ENCODE results near the gene MCM9. TPM values are rescaled to one million over a fixed set of nuclear protein-coding genes. Genes with fewer than 3 reads are reported as not detected.

The MCM9 gene
- total and polyA plus RNA-seq, 2 of the 13 experiments (the other 11 are each of a cell fraction or from before 2014, with no cell fraction given): 3.8 to 17.2 TPM

GRCh38 chr6:118881440-118882313 is 53.3 kb downstream of the MCM9 start (continued):
- no peak for TF ChIP-seq ZBTB39 (CRISPR knock-in tag; IDR thresholded peaks at IDR 0.05)
- TF ChIP-seq IKZF1 (IDR thresholded peaks at IDR 0.05): no peak

DNA sequence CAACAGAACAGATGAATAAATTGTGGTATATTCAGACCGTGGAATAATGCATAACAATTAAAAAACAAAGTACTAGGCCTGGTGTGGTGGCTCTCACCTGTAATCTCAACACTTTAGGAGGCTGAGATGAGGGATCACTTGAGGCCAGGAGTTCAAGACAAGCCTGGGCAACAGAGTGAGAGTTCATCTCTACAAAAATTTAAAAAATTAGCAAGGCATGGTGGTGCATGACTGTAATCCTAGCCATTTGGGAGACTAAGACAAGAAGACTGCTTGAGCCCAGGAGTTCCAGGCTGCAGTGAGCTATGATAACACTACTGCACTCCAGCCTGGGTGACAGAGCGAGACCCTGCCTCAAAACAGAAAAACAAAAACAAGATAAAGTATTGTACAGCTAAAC is 57.2 kb downstream of the MCM9 start:
- Histone ChIP-seq H3K27me3 (ENCODE audit: control insufficient read depth in 1 of 2, insufficient read depth in 2 of 2, low read length in 2 of 2) (no peaks in the 10 kb centered on the region), H3K9me3 (ENCODE audit: low read length) (no peaks in the 10 kb centered on the region), H3K9ac (ENCODE audit: insufficient read depth, low read depth, low read length) (no peak overlapping the region), H3K36me3 (replicated peaks in 1 of 2; ENCODE audit: control insufficient read depth in 1 of 2, insufficient read depth in 2 of 2, low read length in 2 of 2) (no peaks in the 10 kb centered on the region), H4K20me1 (ENCODE audit: insufficient read depth, low read length) (no peaks in the 10 kb centered on the region), H3K4me3 (replicated peaks in 1 of 3; ENCODE audit: insufficient read depth in 1 of 3, low read depth in 2 of 3, low read length in 3 of 3) (no peak overlapping the region), H3K4me1 (ENCODE audit: insufficient read depth, low read length) (0 out of 2 replicates have a peak, but pooled peaks cover 5% of the 10 kb centered on the region), H3K79me2 (ENCODE audit: insufficient read depth, low read length) (no peaks in the 10 kb centered on the region), H3K4me2 (ENCODE audit: low read depth, low read length) (no peak overlapping the region), H2AFZ (ENCODE audit: low read length) (no peak overlapping the region), H3K27ac (ENCODE audit: extremely low read length, insufficient read depth, low read length) (no peak overlapping the region)
- POLR2A ChIA-PET: no interaction called here
- TF ChIP-seq HMG20B (CRISPR knock-in tag; conservative IDR thresholded peaks at IDR 0.05) (no peak), ZSCAN25 (CRISPR knock-in tag; IDR thresholded peaks at IDR 0.05) (no peak), MTF2 (CRISPR knock-in tag; IDR thresholded peaks at IDR 0.05; ENCODE audit: borderline replicate concordance) (no peak), ARID2 (CRISPR knock-in tag; IDR thresholded peaks at IDR 0.05; ENCODE audit: borderline replicate concordance) (no peak), ATF7 (IDR thresholded peaks at IDR 0.05) (no peak), ATF7 (CRISPR knock-in tag; IDR thresholded peaks at IDR 0.05) (no peak), ZNF713 (CRISPR knock-in tag; IDR thresholded peaks at IDR 0.05) (no peak), ZZZ3 (CRISPR knock-in tag; IDR thresholded peaks at IDR 0.05; ENCODE audit: borderline replicate concordance) (no peak), ZNF569 (CRISPR knock-in tag; IDR thresholded peaks at IDR 0.05; ENCODE audit: borderline replicate concordance) (no peak)
- intact Hi-C loops (cut with micrococcal nuclease; ENCODE audit: unreplicated experiment): no loop called here
- DNase-seq (ENCODE audit: low spot score) (no peak), ATAC-seq (no peak), FAIRE-seq (no peak)
- in situ Hi-C loops (cut with HindIII; ENCODE audit: extremely low pct_ligation_motif_present, low pct_unique_long_range_greater_than_20kb): no loop called here
- no TSS peak for BruUV-seq (replicated peaks)
- CTCF ChIA-PET (ENCODE audit: low intra/inter-chr PET ratio, low total read pairs): no interaction called here
- WGBS (ENCODE audit: low lambda C conversion rate): 90% methylated on average over 2 of the region's 2 CpGs
